Esophagus muscularis mucosa (tissue), 4 donors: ENCODE measurements around the gene NTRK2. TPM values are rescaled to one million over a fixed set of nuclear protein-coding genes. Genes with fewer than 3 reads are reported as not detected.

ENCODE experiments used
- DNase-seq: peaks from one replicate; pipeline ENCODE4 v3.0.0-alpha.2; 2017; ENCODE audit errors: extremely low spot score
- H3K27ac ChIP-seq, 4 donors: fragments of 200-600 bp; sonication (generic); replicated peaks in 1 of 4; 1 replicate in 3 of 4; 2 replicates in 1 of 4; pipeline ENCODE4 v1.5.1; 2016 to 2019; ENCODE audit warnings: mild to moderate bottlenecking in 1 of 4
- H3K27me3 ChIP-seq, 4 donors: fragments of 200-600 bp; sonication (generic); one replicate each; pipeline versions ENCODE4 v1.5.1 to v1.6.0; 2016 to 2019
- H3K36me3 ChIP-seq, 4 donors: fragments of 200-600 bp; sonication (generic); one replicate each; pipeline ENCODE4 v1.5.1; 2016 to 2019
- H3K4me1 ChIP-seq, 4 donors: fragments of 200-600 bp; sonication (generic); one replicate each; pipeline ENCODE4 v1.5.1; 2016 to 2019
- H3K4me3 ChIP-seq, 4 donors: fragments of 200-600 bp; sonication (generic); 1 replicate in 2 of 4; 2 replicates in 2 of 4; pipeline ENCODE4 v1.5.1; 2016 to 2019; ENCODE audit warnings: mild to moderate bottlenecking in 4 of 4, moderate library complexity in 1 of 4
- H3K9me3 ChIP-seq, 4 donors: fragments of 200-600 bp; sonication (generic); 1 replicate in 3 of 4; 2 replicates in 1 of 4; pipeline ENCODE4 v1.5.1; 2016 to 2019
- CTCF ChIP-seq, 3 experiments: fragments of 200-600 bp in 2 of 3; fragments of 450-650 bp in 1 of 3; sonication (generic) in 2 of 3; IDR thresholded peaks; one replicate each; pipeline ENCODE4 v1.5.1; 2017 to 2019; ENCODE audit warnings: antibody characterized with exemption in 3 of 3, mild to moderate bottlenecking in 2 of 3, moderate library complexity in 1 of 3
- EP300 ChIP-seq: sonication (generic); formaldehyde crosslinking; IDR thresholded peaks from one replicate; pipeline ENCODE4 v1.6.1; 2017; ENCODE audit warnings: antibody characterized with exemption
- POLR2A ChIP-seq: fragments of 450-650 bp; IDR thresholded peaks from one replicate; pipeline ENCODE4 v1.6.1; 2017; ENCODE audit warnings: antibody characterized with exemption, moderate library complexity, mild to moderate bottlenecking, low read depth
- POLR2AphosphoS5 ChIP-seq, 2 donors: sonication (generic); formaldehyde crosslinking; IDR thresholded peaks; one replicate each; pipeline ENCODE4 v1.6.1; 2017; ENCODE audit warnings: antibody characterized with exemption in 2 of 2
- WGBS: methylation state at CpG from one replicate; pipeline ENCODE4 v1.1.5; 2018; 5-methylcytosine and 5-hydroxymethylcytosine counted together
- intact Hi-C: fragments of 100-400 bp; cut with DNase I; formaldehyde crosslinking; loops from one replicate; pipeline ENCODE4 v1.15.1; 2023
- total RNA-seq, 4 donors: library from RNA; depleted of rRNA; stranded (reverse); fragments of >200 nt; gene quantifications; one replicate each; pipeline versions ENCODE4 v1.1.0 to v1.2.1, GENCODE V29; 2016

Gene NTRK2
- total RNA-seq, 4 donors from 2014 or later, result 1.2 to 6.3 (median 5.5) TPM

- Histone ChIP-seq H3K9me3 (no peaks in the 10 kb centered on the region), H3K36me3 (no peaks in the 10 kb centered on the region), H3K27me3 (no peaks in the 10 kb centered on the region), H3K4me1 (peaks cover 0 to 8% (median 6%) of the 10 kb centered on the region in 4 donors), H3K4me3 (no peak overlapping the region), H3K27ac (no peak overlapping the region)
- no peak for DNase-seq
- WGBS, result 92% methylated on average over 1 of the region's 1 CpG
- TF ChIP-seq CTCF (IDR thresholded peaks at IDR 0.05), result no peak
- no peak for TF ChIP-seq POLR2AphosphoS5 (IDR thresholded peaks at IDR 0.05)
- TF ChIP-seq EP300, result no peak
- no peak for TF ChIP-seq POLR2A
- intact Hi-C loops, result no loop called here
These were observed 10.0 kb downstream of the NTRK2 start for GRCh38 chr9:84679571-84679970.

GRCh38 chr9:84681516-84682285 lies 12.2 kb downstream of the NTRK2 start:
- Histone ChIP-seq H3K4me3 (no peak overlapping the region), H3K27me3 (no peaks in the 10 kb centered on the region), H3K4me1 (peaks cover 0 to 8% (median 6%) of the 10 kb centered on the region in 4 donors), H3K36me3 (no peaks in the 10 kb centered on the region), H3K9me3 (no peaks in the 10 kb centered on the region), H3K27ac (no peak overlapping the region)
- intact Hi-C loops, result no loop called here
- no peak for DNase-seq
- TF ChIP-seq POLR2A (no peak), EP300 (no peak), POLR2AphosphoS5 (IDR thresholded peaks at IDR 0.05) (no peak), CTCF (IDR thresholded peaks at IDR 0.05) (no peak)
- WGBS, result 93% methylated on average over 6 of the region's 6 CpGs

- H3K36me3 ChIP-seq, result no peaks in the 10 kb centered on the region
- H3K9me3 ChIP-seq, result no peaks in the 10 kb centered on the region
- TF ChIP-seq EP300 (no peak), POLR2AphosphoS5 (IDR thresholded peaks at IDR 0.05) (no peak), POLR2A (no peak), CTCF (IDR thresholded peaks at IDR 0.05) (no peak)
- no peak overlapping the region for H3K27ac ChIP-seq
- H3K4me3 ChIP-seq, result no peak overlapping the region
- WGBS, result 69% methylated on average over 1 of the region's 1 CpG
- H3K4me1 ChIP-seq, result peaks cover 0 to 8% (median 6%) of the 10 kb centered on the region in 4 donors
- intact Hi-C loops, result no loop called here
- no peak for DNase-seq
- no peaks in the 10 kb centered on the region for H3K27me3 ChIP-seq
These were observed 16.5 kb downstream of the NTRK2 start for GRCh38 chr9:84686068-84686467.

GRCh38 chr9:84688956-84689355 lies 19.4 kb downstream of the NTRK2 start:
- 75% methylated on average over 4 of the region's 4 CpGs for WGBS
- no peak overlapping the region for H3K27ac ChIP-seq
- H3K9me3 ChIP-seq, result no peaks in the 10 kb centered on the region
- no peaks in the 10 kb centered on the region for H3K4me1 ChIP-seq
- H3K4me3 ChIP-seq, result no peak overlapping the region
- no peaks in the 10 kb centered on the region for H3K27me3 ChIP-seq
- no peak for DNase-seq
- no peaks in the 10 kb centered on the region for H3K36me3 ChIP-seq
- intact Hi-C loops, result no loop called here
- TF ChIP-seq EP300 (no peak), CTCF (IDR thresholded peaks at IDR 0.05) (no peak), POLR2AphosphoS5 (IDR thresholded peaks at IDR 0.05) (no peak), POLR2A (no peak)

GRCh38 chr9:84691634-84692033 lies 22.1 kb downstream of the NTRK2 start:
- H3K27ac ChIP-seq, result no peak overlapping the region

More at GRCh38 chr9:84691634-84692033, 22.1 kb downstream of the NTRK2 start:
- H3K36me3 ChIP-seq, result no peaks in the 10 kb centered on the region
- WGBS, result 85% methylated on average over 5 of the region's 5 CpGs
- no peak for DNase-seq
- H3K27me3 ChIP-seq, result no peaks in the 10 kb centered on the region
- H3K4me1 ChIP-seq, result no peaks in the 10 kb centered on the region
- intact Hi-C loops, result no loop called here
- no peak overlapping the region for H3K4me3 ChIP-seq
- H3K9me3 ChIP-seq, result no peaks in the 10 kb centered on the region
- no peak for TF ChIP-seq POLR2A
- TF ChIP-seq POLR2AphosphoS5 (IDR thresholded peaks at IDR 0.05), result no peak
- TF ChIP-seq CTCF (IDR thresholded peaks at IDR 0.05), result no peak
- no peak for TF ChIP-seq EP300
